Measurements from ENCODE around the gene DNTT.
A peak's percentile ranks its signal among the peaks of the same experiment; 100 is the strongest.

The DNTT gene

DNA sequence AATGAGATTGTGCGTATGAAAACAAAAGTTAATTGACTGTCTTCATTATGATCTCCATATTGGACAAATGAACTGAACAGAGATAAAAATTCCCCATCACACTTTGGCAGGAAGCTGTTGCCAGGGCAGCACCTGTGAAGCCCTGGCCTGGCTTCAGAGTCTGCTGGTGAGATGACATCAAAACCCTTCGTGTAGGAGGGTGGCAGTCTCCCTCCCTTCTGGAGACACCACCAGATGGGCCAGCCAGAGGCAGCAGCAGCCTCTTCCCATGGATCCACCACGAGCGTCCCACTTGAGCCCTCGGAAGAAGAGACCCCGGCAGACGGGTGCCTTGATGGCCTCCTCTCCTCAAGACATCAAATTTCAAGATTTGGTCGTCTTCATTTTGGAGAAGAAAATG, at the start of gene DNTT:
TSS of gene DNTT (plus strand) at position 205 of the 400 bp plus-strand sequence. CDS start at position 269, 64 bp downstream.
- DNase-seq, result no peak

- DNase-seq, result no peak
Measured at GRCh38 chr10:96254976-96255375, 49.3 kb upstream of the DNTT start.

DNA sequence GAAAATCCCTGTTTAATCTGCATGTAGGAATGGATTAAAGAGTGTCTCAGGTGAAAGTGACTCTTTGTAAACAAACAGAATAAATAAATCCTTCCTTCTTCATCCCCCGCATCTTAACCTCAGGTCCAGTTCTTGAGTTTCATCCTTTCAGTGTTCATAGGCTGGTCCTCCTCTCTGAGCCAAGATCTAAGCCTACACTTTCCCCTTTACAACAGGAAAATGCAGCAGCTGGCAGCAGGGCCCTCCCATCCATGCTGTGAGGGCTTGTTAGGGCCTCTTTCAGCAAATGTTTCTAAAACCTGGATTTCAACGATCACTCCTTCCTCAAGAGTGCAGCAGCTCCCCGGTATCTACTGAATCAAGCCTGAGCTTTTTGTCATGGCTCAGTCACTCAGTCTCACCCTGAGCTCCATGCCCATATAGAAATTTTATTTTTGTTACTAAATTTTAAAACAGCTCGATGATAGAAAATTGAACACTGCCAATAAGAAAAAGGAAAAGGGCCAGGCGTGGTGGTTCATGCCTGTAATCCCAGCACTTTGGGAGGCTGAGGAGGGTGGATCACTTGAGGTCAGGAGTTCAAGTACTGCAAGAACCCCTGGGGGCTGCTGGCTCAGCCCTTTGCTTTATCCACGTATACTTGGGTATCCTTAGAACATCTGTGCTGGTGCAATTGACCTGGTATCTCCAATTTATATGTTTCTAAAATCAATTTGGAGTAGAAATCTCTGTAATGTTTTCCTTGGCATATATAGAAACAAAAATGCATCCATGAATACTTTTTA, 48.5 kb upstream of the DNTT start:
- no peak for DNase-seq

GRCh38 chr10:96257944-96258343, 46.3 kb upstream of the DNTT start:
- no peak for DNase-seq

GRCh38 chr10:96259150-96259549, 45.1 kb upstream of the DNTT start:
- no peak for DNase-seq

GRCh38 chr10:96260014-96260413, 44.2 kb upstream of the DNTT start:
- DNase-seq, result no peak

DNA sequence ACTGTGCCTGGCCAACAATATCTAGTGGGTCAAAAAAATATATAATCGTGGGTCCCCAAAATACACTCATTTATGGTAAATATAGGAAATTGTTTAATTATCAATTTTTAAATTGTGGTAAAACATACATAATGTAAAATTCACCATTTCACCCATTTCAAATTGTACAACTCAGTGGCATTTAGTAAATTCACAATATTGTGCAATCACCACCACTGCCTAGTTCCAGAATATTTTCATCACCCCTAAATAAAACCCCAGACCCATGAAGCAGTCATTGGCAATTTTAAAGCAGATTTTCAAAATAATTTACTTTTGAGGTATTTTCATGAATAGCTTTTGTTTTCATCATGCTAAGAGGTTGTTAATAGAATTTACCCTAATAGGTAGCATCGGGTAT, 43.1 kb upstream of the DNTT start:
- no peak for DNase-seq

DNA sequence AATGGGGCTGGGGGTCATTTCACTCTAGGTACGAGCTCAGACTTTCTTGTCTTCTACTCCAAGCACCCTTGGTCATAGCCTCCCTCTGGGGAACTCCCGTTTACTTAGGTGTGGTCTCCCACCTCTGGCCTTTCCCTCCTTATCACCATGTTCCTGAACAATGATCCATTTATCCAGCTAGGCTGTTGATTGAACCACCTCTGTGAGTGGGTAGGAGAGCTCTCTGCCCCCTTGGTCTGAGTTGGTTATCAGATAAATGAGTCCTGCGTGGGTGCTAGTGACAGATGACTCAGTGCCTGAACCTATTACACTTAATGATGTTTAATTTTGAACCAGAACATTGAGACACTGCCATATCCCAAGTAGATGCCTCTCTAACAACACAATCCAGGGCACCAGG, 42.3 kb upstream of the DNTT start:
- no peak for DNase-seq

GRCh38 chr10:96263176-96263575, 41.1 kb upstream of the DNTT start:
- DNase-seq, result no peak

- DNase-seq, result no peak
Measured at GRCh38 chr10:96263669-96264068, 40.6 kb upstream of the DNTT start.

DNA sequence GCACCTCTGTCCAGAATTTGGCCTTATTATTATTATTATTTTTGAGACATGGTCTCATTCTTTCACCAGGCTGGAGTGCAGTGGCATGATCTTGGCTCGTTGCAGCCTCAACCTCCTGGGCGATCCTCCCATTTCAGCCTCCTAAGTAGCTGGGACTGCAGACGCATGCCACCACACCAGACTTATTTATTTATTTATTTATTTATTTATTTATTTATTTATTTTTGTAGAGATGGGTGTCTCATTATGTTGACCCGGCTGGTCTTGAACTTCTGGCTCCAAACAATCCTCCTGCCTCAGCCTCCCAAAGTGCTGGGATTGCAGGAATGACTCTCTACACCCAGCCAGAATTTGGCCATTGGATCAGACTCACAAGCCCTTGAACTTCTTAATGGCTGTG, 39.3 kb upstream of the DNTT start:
- DNase-seq, result no peak

DNA sequence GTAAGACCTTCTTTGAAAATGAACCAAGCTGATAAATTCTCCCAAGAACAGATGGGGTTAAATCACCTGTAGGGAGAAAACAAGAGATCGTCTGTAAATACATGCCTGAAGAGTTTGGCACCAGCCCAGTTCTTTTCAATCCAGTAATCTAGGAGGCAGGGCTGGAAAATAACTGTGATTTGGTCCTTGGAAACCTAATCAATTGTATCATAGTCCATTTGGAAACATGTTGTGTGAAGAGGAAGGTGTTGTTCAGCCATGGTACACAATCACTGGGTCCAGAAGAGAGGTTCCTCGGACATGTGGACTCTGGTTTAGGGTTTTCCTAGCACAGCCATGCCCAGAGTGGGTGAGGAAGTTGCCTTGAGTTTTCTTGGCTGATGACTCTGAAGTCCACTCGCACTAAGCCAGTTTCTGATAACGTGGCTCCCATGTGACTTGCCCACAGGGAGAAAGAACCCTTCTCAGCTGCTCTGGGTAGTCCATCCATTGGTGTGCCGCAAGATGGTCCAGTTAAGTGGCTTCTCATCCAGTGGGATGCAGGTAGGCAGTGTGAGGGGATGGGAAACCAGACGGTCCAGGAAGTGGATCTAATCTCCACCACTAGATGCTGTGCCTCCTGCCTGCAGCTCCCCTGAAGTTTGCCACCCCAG, 38.0 kb upstream of the DNTT start:
- DNase-seq, result no peak

DNA sequence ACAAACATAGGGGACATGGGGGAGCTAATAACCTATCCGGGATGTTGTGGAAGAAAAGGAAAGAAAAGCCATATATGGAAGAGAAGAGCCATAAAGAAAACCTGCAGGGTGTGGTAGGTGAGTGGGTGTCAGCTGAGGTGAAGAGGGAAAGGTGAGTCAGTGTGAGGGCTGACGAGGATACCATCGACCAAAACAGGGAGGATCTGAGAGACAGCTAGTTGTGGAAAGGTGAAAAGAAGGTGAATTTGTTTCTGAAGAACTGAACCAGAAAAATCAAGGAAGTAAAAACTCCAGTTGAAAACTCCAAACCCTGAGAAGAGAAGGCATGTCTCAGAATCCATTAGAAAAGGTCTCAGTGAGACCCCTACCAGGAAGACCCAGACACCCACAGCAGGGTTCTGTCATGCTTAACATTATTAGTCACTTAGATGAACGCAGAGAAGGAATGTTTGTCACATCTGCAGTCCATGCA, 37.0 kb upstream of the DNTT start:
- DNase-seq, result no peak

DNA sequence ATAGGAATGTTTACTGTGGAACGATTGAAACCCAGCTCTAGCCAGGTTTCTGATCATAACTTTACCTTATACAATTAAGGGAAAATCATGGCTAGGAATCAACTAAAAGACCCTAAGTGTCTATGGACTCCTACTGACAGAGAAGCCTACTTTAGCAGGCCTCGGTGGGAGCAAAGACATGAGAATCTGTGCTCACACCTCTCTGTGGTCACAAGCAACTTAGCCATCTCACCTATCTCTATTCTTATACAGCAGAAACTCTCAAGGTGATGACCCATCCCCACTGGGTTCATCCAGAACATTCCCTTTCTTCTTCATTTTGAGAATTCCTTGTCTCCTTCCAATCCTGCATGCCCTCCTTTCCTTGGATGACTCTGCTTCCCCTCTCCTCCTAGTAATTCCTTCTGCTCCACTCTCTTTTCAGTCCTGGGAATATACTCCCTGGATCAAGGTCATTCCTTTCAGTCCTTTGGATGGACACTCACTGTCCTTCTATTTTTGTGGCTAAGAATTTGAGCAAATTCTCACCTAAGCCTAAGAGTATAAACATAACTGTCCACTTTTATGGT, 35.8 kb upstream of the DNTT start:
- DNase-seq, result no peak

DNA sequence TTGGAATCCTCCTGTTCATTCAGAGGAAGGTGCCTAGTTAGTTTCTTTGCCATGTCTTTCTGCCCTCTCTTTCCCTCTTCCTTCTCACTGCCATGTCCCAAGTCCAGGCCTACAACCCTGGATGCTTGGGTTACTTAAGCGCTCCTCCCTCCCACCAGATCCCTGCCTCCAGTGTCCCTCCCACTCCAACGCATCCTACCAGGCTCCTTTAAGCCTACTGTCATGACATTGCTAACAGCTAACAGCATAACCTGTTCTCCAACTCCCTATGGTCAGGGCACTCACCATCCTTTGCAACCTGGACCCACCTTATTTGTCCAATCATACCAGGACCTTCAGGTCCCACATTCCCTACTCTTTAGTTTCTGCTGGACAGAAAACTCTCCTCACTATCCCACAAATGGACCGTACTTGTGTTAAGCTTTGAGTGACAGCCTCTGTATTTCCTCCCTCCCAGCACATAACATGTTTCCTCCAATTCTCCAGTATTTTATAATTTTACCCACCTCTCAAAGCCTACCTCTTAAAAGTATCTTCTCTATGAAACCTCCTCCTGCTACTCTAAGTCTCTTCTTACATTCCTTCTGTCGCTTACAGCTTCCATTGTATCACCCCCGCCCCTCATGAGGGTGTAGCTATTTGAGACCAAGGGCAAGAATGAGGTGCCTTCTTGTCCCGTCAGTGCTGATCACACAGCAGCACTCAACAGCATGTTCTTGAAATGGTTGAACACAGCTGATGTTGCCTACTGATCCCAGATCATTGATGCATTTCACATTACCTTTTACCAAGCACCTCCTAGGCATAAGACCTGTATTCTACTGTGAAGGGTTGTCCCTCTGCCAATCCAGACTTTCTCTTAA, 34.6 kb upstream of the DNTT start:
- DNase-seq, result no peak

GRCh38 chr10:96270571-96270970, 33.7 kb upstream of the DNTT start:
- DNase-seq, result no peak

GRCh38 chr10:96271016-96271815, 33.0 kb upstream of the DNTT start, which contains the start of gene BLNK:
TSS of gene BLNK (minus strand) at chr10:96271569. CDS start at chr10:96271398, 171 bp downstream.
- peak; percentile 9 for DNase-seq

GRCh38 chr10:96272316-96273280, 31.6 kb upstream of the DNTT start:
- DNase-seq, result no peak

DNA sequence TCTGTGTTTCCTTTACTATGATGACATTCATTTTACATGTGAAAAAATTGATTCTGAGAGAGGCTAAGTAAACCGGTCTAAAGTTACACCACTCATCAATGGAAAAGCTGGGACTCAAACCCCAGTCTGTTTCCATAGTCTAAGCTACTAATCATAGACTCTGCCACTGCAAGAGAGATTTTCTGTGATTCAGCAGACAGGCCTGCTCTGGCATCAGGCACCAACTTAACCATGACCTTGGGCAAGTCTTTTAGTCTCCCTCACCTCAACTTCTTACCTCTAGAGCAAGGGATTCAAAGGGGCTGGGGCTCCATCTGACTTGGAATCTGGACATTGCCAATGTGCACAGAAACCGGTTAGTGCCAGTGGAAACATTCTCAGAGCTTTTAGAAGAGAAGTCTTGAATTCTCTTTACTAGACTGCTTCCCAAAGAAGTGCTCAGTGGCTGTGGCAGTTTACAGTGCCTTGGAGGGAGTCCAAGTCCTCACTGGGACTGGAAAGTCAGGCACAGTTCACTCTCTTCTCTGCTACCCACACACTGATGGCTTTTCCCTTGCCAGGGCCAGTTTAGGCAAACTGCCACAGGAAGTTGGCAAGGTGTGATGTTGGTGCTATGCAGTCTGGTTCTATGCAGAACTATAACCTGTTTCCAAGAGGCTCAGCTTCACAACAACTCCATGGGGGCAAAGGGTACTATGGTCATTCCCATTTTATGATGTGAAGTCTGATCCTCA, 28.4 kb upstream of the DNTT start:
- no peak for DNase-seq

DNA sequence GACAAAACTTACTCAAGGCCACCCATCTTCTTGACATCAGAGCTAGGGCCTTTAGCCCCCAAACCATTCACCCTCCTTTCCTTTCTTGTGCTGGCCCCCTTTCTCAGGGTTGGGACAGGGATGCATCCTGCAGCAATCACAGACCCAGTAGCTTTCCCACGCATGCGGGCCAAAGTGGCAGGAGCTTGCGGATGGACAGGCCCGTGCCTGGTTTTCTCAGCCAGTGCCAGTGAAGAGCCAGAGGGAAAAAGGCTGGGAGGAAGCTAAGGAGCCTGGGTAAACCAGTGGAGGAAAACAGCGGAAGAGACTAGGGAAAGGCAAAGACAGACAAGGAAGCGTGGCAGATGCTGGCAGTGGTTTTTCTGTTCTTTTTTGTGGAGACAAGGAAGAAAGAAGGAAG, 27.8 kb upstream of the DNTT start:
- DNase-seq, result no peak
